IMR-90 (cell line): Measurements from ENCODE around the gene FERMT3. TPM values are rescaled to one million over a fixed set of nuclear protein-coding genes. Genes with fewer than 3 reads are reported as not detected.

Source experiments
- ATAC-seq: fragments of 200-7000 bp; cut with Tn5 transposase; 2 replicates; pipeline ENCODE4 v1.9.1; 2020; ENCODE audit warnings: low read depth, mild to moderate bottlenecking, moderate library complexity
- BruUV-seq: library from RNA; stranded (reverse); fragments of 400-500 nt; replicated peaks from 2 replicates; lab custom pipeline; 2021; lab: Mats Ljungman, UMichigan
- CTCF ChIA-PET: fragments of 300-600 bp; formaldehyde crosslinking; extraction: SDS; loops from one replicate; lab custom pipeline; 2021; ENCODE audit warnings: antibody characterized with exemption; lab: Yijun Ruan, JAX
- POLR2A ChIA-PET: fragments of 300-600 bp; sonication (Branson Sonifier 250); formaldehyde crosslinking; loops from one replicate; lab custom pipeline; 2022; ENCODE audit warnings: antibody characterized with exemption; ENCODE audit not compliant: unreplicated experiment; lab: Charles Lee
- DNase-seq: peaks from one replicate; pipeline ENCODE4 v3.0.0; 2013
- H2AFZ ChIP-seq: replicated peaks from 2 replicates; pipeline ENCODE3; 2013; ENCODE audit warnings: low read length, mild to moderate bottlenecking; ENCODE audit not compliant: poor library complexity
- H2AK5ac ChIP-seq: 2 replicates; pipeline ENCODE4 v1.6.1; 2013; ENCODE audit warnings: low read depth, low read length, inconsistent platforms
- H2AK9ac ChIP-seq: replicated peaks from 2 replicates; pipeline ENCODE3; 2013; ENCODE audit warnings: mild to moderate bottlenecking, low read depth, low read length, moderate library complexity; ENCODE audit not compliant: poor library complexity
- H2BK120ac ChIP-seq: 2 replicates; pipeline ENCODE4 v1.6.1; 2013; ENCODE audit warnings: low read depth, low read length, inconsistent platforms
- H2BK15ac ChIP-seq: 3 replicates; pipeline ENCODE4 v1.6.1; 2013; ENCODE audit warnings: low read depth, low read length, inconsistent platforms
- H2BK20ac ChIP-seq: 2 replicates; pipeline ENCODE4 v1.6.1; 2013; ENCODE audit warnings: low read depth, mild to moderate bottlenecking, inconsistent platforms, low read length, moderate library complexity
- H2BK5ac ChIP-seq: 2 replicates; pipeline ENCODE4 v1.6.1; 2013; ENCODE audit warnings: mild to moderate bottlenecking, low read depth, low read length, inconsistent platforms; ENCODE audit not compliant: poor library complexity, severe bottlenecking
- H3K14ac ChIP-seq: replicated peaks from 2 replicates; pipeline ENCODE4 v1.6.1; 2013; ENCODE audit warnings: low read depth, low read length, inconsistent platforms
- H3K18ac ChIP-seq: 2 replicates; pipeline ENCODE4 v1.6.1; 2013; ENCODE audit warnings: low read depth, low read length, control low read depth
- H3K23ac ChIP-seq: 2 replicates; pipeline ENCODE4 v1.6.1; 2013; ENCODE audit warnings: low read depth, low read length, inconsistent platforms
- H3K27ac ChIP-seq: 2 replicates; pipeline ENCODE4 v1.5.1; 2013; ENCODE audit warnings: mild to moderate bottlenecking, control low read depth, low read length; ENCODE audit not compliant: insufficient read depth
- H3K27me3 ChIP-seq: 2 replicates; pipeline ENCODE4 v1.6.1; 2013; ENCODE audit warnings: low read length; ENCODE audit not compliant: control insufficient read depth, insufficient read depth
- H3K36me3 ChIP-seq: 2 replicates; pipeline ENCODE4 v1.6.1; 2013; ENCODE audit warnings: low read length, mixed read lengths; ENCODE audit not compliant: control insufficient read depth, insufficient read depth
- H3K4ac ChIP-seq: 2 replicates; pipeline ENCODE4 v1.6.1; 2013; ENCODE audit warnings: low read depth, low read length, inconsistent platforms
- H3K4me1 ChIP-seq: 2 replicates; pipeline ENCODE4 v1.6.1; 2013; ENCODE audit warnings: low read length, mixed read lengths; ENCODE audit not compliant: control insufficient read depth, insufficient read depth
- H3K4me2 ChIP-seq: 2 replicates; pipeline ENCODE4 v1.6.1; 2013; ENCODE audit warnings: low read depth, mild to moderate bottlenecking, control low read depth, low read length, moderate library complexity
- H3K4me3 ChIP-seq: 2 replicates; pipeline ENCODE4 v1.5.1; 2013; ENCODE audit warnings: low read depth, mild to moderate bottlenecking, control low read depth, low read length, moderate library complexity; ENCODE audit not compliant: insufficient read depth
- H3K56ac ChIP-seq: 2 replicates; pipeline ENCODE4 v1.6.1; 2013; ENCODE audit warnings: low read length, inconsistent platforms; ENCODE audit not compliant: insufficient read depth; ENCODE audit errors: extremely low read depth
- H3K79me1 ChIP-seq, 2 experiments: 2 replicates each; pipeline ENCODE4 v1.6.1; 2013; ENCODE audit warnings: low read length in 2 of 2, inconsistent platforms in 1 of 2, low read depth in 1 of 2
- H3K9ac ChIP-seq: 2 replicates; pipeline ENCODE4 v1.6.1; 2013; ENCODE audit warnings: low read depth, low read length, control low read depth
- H3K9me1 ChIP-seq: 2 replicates; pipeline ENCODE4 v1.6.1; 2013; ENCODE audit warnings: low read length, inconsistent platforms; ENCODE audit not compliant: insufficient read depth
- H3K9me3 ChIP-seq: 2 replicates; pipeline ENCODE4 v1.6.1; 2013; ENCODE audit warnings: low read length; ENCODE audit not compliant: control insufficient read depth, insufficient read depth
- H4K20me1 ChIP-seq: 2 replicates; pipeline ENCODE4 v1.6.1; 2013; ENCODE audit warnings: low read length, inconsistent platforms; ENCODE audit not compliant: insufficient read depth
- H4K5ac ChIP-seq: 2 replicates; pipeline ENCODE4 v1.6.1; 2013; ENCODE audit warnings: mild to moderate bottlenecking, low read depth, low read length, control low read depth
- H4K8ac ChIP-seq, 2 experiments: 2 replicates each; pipeline ENCODE4 v1.6.1; 2013; ENCODE audit warnings: low read depth in 2 of 2, low read length in 2 of 2, control low read depth in 1 of 2, inconsistent platforms in 1 of 2
- H4K91ac ChIP-seq: 2 replicates; pipeline ENCODE4 v1.6.1; 2013; ENCODE audit warnings: low read depth, low read length, inconsistent platforms; ENCODE audit not compliant: insufficient read depth
- BHLHE40 ChIP-seq: fragments of 150-350 bp; IDR thresholded peaks from 2 replicates; pipeline ENCODE4 v1.6.1; 2016; ENCODE audit warnings: mild to moderate bottlenecking, low read depth, low read length
- CEBPB ChIP-seq: IDR thresholded peaks from 2 replicates; pipeline ENCODE4 v1.6.1; 2012; ENCODE audit warnings: low read depth, low read length, improper control_type of control experiment
- CHD1 ChIP-seq: IDR thresholded peaks from 2 replicates; pipeline ENCODE4 v1.6.1; 2012; ENCODE audit warnings: low read depth, low read length, improper control_type of control experiment
- ELK1 ChIP-seq: fragments of 150-350 bp; IDR thresholded peaks from 2 replicates; pipeline ENCODE4 v1.6.1; 2016; ENCODE audit warnings: low read depth, mild to moderate bottlenecking, low read length, moderate library complexity, borderline replicate concordance
- FOS ChIP-seq: fragments of 150-350 bp; IDR thresholded peaks from 2 replicates; pipeline ENCODE4 v1.6.1; 2016; ENCODE audit warnings: low read depth, low read length
- MAFK ChIP-seq: IDR thresholded peaks from 2 replicates; pipeline ENCODE4 v1.6.1; 2012; ENCODE audit warnings: low read depth, low read length, improper control_type of control experiment
- MAZ ChIP-seq: IDR thresholded peaks from 2 replicates; pipeline ENCODE4 v1.6.1; 2012; ENCODE audit warnings: low read depth, mild to moderate bottlenecking, low read length, improper control_type of control experiment, moderate library complexity, borderline replicate concordance
- MXI1 ChIP-seq: IDR thresholded peaks from 2 replicates; pipeline ENCODE4 v1.6.1; 2012; ENCODE audit warnings: low read depth, mild to moderate bottlenecking, low read length, moderate library complexity, borderline replicate concordance
- NFE2L2 ChIP-seq: fragments of 150-350 bp; IDR thresholded peaks from 2 replicates; pipeline ENCODE4 v1.6.1; 2016; ENCODE audit warnings: low read depth, mild to moderate bottlenecking, low read length
- POLR2A ChIP-seq: IDR thresholded peaks from 2 replicates; pipeline ENCODE4 v1.6.1; 2012; ENCODE audit warnings: mild to moderate bottlenecking, low read depth, low read length
- RAD21 ChIP-seq: IDR thresholded peaks from 2 replicates; pipeline ENCODE4 v1.6.1; 2012; ENCODE audit warnings: low read length, improper control_type of control experiment
- RCOR1 ChIP-seq: IDR thresholded peaks from 2 replicates; pipeline ENCODE4 v1.6.1; 2012; ENCODE audit warnings: mild to moderate bottlenecking, low read length, improper control_type of control experiment; ENCODE audit not compliant: insufficient replicate concordance
- RFX5 ChIP-seq: IDR thresholded peaks from 2 replicates; pipeline ENCODE4 v1.8.0; 2012; ENCODE audit warnings: low read depth, mild to moderate bottlenecking, low read length, moderate library complexity
- SMC3 ChIP-seq: fragments of 150-350 bp; IDR thresholded peaks from 2 replicates; pipeline ENCODE4 v1.6.1; 2016; ENCODE audit warnings: low read depth, mild to moderate bottlenecking, antibody characterized with exemption, low read length, moderate library complexity
- USF2 ChIP-seq: fragments of 150-350 bp; IDR thresholded peaks from 2 replicates; pipeline ENCODE4 v1.6.1; 2017; ENCODE audit warnings: mild to moderate bottlenecking, antibody characterized with exemption, low read length, low read depth
- WGBS, 2 experiments: methylation state at CpG; one replicate each; pipeline versions ENCODE4 v1.1.5 to v1.1.7; 2013; ENCODE audit warnings: missing lambda C conversion rate in 2 of 2; ENCODE audit not compliant: insufficient read length in 1 of 2; ENCODE audit errors: extremely low coverage in 2 of 2; 5-methylcytosine and 5-hydroxymethylcytosine counted together
- dilution Hi-C: fragments of 300-500 bp; cut with HindIII; formaldehyde crosslinking; loops from one replicate; pipeline ENCODE4 v1.14.3; 2018; ENCODE audit warnings: low sequenced_read_pairs; ENCODE audit not compliant: unreplicated experiment
- in situ Hi-C: fragments of 300-500 bp; cut with MboI; formaldehyde crosslinking; loops from 3 replicates; pipeline ENCODE4 v1.14.3; 2019; ENCODE audit warnings: low sequenced_read_pairs, inconsistent platforms, mixed read lengths
- intact Hi-C: fragments of 100-400 bp; cut with micrococcal nuclease; formaldehyde crosslinking; loops from 2 replicates; pipeline ENCODE4 v1.10.0; 2022
- polyA plus RNA-seq, 3 experiments: library from polyadenylated mRNA; depleted of rRNA; stranded (reverse); fragments of >200 nt; gene quantifications; 2 replicates each; pipeline ENCODE4 v1.2.3, GENCODE V29; 2012; ENCODE audit warnings: low replicate concordance in 1 of 3
- total RNA-seq: library from RNA; depleted of rRNA; stranded (reverse); fragments of >200 nt; gene quantifications from 2 replicates; pipeline ENCODE4 v1.2.3, GENCODE V29; 2012

The FERMT3 gene
- total and polyA plus RNA-seq, 2 of the 4 experiments (the other 2 are of a cell fraction) = 0.36 to 2.3 TPM

- Histone ChIP-seq H2BK5ac (no peak overlapping the region), H3K79me1 (peaks cover 18 to 67% of the 10 kb centered on the region in 2 experiments), H3K36me3 (peaks cover 3% of the 10 kb centered on the region; the same call in 1 of the 2 replicates), H3K4me1 (peaks cover 16% of the 10 kb centered on the region), H3K23ac (no peak overlapping the region), H3K9me3 (no peaks in the 10 kb centered on the region), H3K18ac (no peak overlapping the region), H2BK20ac (no peak overlapping the region), H3K4ac (no peak overlapping the region), H3K56ac (no peak overlapping the region), H3K9ac (no peak overlapping the region), H2AK5ac (no peak overlapping the region), H3K4me2 (no peak overlapping the region; the same call in 1 of the 2 replicates), H3K27me3 (no peaks in the 10 kb centered on the region), H2BK120ac (no peak overlapping the region), H3K27ac (no peak overlapping the region), H4K5ac (no peak overlapping the region), H3K14ac (no peak overlapping the region), H2AFZ (no peak overlapping the region), H2AK9ac (no peak overlapping the region), H3K4me3 (no peak overlapping the region), H4K8ac (no peak overlapping the region), H2BK15ac (no peak overlapping the region), H3K9me1 (peaks cover 2% of the 10 kb centered on the region), H4K91ac (no peak overlapping the region), H4K20me1 (no peaks in the 10 kb centered on the region)
- in situ Hi-C loops (no loop called here), dilution Hi-C loops (no loop called here), intact Hi-C loops (no loop called here)
- 89% methylated on average over 9 of the region's 15 CpGs; no CpG with 5 or more reads in 1 of the 2 experiments for WGBS, 2 experiments
- no TSS peak for BruUV-seq
- ATAC-seq (no peak), DNase-seq (no peak)
- CTCF ChIA-PET = no interaction called here
- POLR2A ChIA-PET = no interaction called here
- TF ChIP-seq MAFK (no peak), USF2 (no peak), RFX5 (no peak), RAD21 (no peak), BHLHE40 (no peak), CEBPB (no peak), POLR2A (no peak), MXI1 (no peak), FOS (no peak), RCOR1 (no peak), MAZ (no peak), NFE2L2 (no peak), SMC3 (no peak), CHD1 (no peak), ELK1 (no peak)
Measured at GRCh38 chr11:64232182-64232966, 25.9 kb downstream of the FERMT3 start.
